Activated CD4-positive, alpha-beta T cell treated with anti-CD3 and anti-CD28 coated beads, Interleukin-10, Interleukin-2, amounts not matched to agents 100 ng/mL and 50 ng/mL, durations not matched to agents 16 hours and 8 hours (primary cell): Measurements from ENCODE around the gene PLEKHG3.

Source experiments
- DNase-seq: peaks from one replicate; pipeline ENCODE4 v3.0.0-alpha.2; 2020

Gene PLEKHG3

DNA sequence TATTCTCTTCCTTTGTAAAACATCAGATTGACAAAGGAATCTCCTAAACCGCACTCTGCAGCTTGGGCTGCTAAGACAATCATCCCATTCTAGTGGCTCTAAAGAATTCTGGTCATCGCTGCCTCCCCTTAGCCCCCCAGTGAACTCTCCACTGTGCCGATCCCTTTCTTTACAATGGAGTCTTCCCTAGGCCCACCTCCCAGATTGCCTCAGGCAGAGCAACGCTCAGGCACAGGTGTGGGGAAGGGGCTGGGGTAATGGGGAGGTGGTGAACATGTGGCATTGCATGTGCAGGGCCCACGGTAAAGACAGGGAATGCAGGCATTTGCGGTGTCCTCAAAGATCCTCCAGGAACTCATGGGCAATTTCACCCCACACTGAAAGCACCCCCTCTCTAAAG, 86.3 kb downstream of the PLEKHG3 start:
- DNase-seq, result no peak

- DNase-seq, result no peak
Observed at GRCh38 chr14:64792231-64792630, 88.0 kb downstream of the PLEKHG3 start.

GRCh38 chr14:64792871-64793560, 88.8 kb downstream of the PLEKHG3 start:
- no peak for DNase-seq

- no peak for DNase-seq
Observed at GRCh38 chr14:64795211-64795610, 91.0 kb downstream of the PLEKHG3 start.

DNA sequence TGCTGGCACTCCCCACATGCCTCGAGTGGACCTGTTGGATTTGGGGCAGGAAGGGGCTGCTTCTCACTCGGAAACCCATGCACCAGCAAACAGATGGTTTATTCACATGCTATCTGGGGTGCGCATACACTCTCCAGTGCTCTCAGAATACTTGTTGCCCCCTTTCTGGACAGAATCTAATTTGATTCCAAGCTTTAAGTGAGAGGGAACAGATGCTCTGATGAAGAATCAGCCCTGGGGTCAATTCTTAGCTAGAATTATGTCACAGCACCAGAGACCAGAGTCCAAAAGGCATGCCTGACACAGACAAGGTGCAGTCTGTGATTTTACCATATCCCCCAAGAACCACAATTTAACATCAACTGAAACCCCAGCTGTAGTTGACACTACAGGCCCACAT, 91.7 kb downstream of the PLEKHG3 start:
- no peak for DNase-seq

DNA sequence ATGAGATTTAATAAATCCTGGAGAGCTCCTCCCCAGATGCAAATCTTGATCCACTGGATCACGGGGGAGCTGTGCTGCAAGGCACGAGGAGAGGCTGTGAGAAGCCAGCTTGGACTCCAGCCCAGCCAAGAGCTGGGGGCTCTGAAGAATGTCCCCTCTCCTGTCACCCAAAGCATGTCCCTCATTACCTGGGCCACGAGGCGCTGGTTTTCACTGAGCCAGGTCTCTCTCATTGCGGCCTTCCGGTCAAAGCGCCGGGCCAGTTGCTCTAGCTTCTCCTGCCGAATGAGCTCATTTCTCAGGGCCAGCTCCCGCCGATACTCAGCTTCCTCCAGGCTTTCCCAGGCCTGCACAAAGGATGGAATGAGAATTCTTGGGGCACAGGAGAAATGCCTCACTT, 92.1 kb downstream of the PLEKHG3 start:
- no peak for DNase-seq

DNA sequence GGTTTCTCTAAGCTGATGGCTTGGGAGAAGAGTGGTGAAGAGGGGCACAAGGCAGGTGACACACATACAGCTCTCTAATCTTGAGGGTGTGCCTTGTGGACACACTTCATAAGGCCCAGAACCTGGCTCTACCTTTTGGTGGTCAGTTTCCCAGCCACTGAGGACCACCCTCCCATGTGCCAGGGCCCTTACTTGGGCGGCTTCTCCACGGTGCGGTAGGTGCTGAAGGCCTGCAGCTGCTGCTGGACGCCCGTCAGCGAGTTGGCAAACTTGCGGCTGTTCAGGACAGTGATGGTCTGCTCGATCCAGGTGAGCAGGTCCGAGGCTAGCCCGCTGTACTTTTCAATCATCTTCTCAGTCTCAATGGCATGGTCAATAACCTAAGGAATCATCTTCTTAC, 95.3 kb downstream of the PLEKHG3 start:
- DNase-seq, result no peak
